Activated CD8-positive, alpha-beta memory T cell treated with anti-CD3 and anti-CD28 coated beads for 48 hours (primary cell): ENCODE data around the gene MMP24.
A peak's percentile ranks its signal among the peaks of the same experiment; 100 is the strongest.
"Not testable (repeated sequence)": the region's sequence is repeated elsewhere in the genome, so short reads cannot be mapped to it uniquely, and the experiment has no call there.

Experiments used
- DNase-seq, 3 experiments: peaks; one replicate each; pipeline ENCODE4 v3.0.0-alpha.2; 2020; ENCODE audit warnings: low read depth in 2 of 3, low spot score in 2 of 3

The MMP24 gene

DNA sequence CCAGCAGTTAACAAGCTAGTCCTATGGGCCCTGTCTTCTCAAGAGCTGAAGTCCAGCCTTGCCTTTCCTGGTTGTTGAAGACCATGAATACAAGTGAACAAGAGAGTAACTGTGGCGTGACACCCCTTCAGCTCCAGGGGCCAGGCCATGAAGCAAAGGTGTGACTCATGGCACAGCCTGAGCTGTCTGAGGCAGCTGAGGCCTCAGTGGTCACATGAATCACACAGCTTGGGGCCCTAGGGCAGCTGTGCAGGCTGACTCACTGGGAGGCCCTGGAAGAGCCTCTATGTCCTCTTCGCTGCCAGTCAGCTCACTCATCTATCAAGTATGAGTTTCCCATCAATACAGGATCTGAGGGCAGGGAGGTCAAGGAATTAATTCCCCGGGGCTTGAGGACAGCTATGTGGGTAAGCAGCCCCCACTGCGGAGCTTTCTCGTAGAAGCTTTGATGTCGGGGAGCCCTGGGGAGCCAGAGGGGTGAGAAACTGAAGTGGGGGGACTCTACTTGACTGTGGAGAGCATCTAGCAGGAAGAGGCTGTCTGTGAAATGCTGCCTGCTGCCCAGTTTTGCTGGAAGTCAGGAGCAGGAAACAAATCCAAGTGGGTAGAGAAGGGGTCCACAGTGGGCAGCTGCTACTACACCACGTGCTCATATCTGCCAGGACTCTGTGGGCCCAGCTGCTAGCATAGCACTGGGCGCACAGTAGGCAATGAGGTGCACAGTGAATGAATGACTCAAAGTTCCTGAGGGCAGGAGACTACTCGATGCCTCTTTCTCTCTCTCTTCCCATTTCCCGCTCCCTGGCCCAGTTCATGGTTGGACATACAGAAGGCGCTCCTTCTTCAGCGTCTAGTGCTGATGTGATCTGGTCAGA is 79.4 kb downstream of the MMP24 start:
- peak in 2 of 3 experiments; percentile 64 to 70 for DNase-seq

DNA sequence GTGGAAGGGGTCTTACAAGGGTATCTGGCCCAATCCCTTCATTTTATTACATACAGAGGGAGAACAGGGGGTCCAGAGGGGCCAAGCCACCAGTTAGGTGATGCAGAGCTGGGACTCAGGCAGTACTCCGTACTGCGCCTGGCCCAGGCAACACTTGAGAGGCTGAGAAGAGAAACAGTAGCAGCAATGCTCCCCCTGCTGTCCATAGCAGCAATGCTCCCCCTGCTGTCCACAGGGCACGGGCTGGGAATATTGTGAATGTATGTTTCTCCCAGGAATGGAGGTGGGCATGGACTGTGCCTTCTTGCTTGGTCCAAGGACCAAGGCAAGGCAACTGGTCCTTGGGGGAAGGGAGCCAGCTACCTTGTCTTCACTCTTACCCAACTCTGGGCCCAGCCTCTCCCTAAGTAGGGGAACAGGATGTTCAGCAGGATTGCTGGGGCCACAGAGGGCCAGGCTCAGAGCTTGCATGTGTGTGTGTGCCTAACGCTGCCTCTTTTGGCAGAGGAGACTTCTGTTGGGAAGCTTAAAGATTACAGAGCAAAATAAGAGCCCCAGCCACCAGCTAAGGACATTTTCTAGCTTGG is 80.5 kb downstream of the MMP24 start:
- DNase-seq: no peak

DNA sequence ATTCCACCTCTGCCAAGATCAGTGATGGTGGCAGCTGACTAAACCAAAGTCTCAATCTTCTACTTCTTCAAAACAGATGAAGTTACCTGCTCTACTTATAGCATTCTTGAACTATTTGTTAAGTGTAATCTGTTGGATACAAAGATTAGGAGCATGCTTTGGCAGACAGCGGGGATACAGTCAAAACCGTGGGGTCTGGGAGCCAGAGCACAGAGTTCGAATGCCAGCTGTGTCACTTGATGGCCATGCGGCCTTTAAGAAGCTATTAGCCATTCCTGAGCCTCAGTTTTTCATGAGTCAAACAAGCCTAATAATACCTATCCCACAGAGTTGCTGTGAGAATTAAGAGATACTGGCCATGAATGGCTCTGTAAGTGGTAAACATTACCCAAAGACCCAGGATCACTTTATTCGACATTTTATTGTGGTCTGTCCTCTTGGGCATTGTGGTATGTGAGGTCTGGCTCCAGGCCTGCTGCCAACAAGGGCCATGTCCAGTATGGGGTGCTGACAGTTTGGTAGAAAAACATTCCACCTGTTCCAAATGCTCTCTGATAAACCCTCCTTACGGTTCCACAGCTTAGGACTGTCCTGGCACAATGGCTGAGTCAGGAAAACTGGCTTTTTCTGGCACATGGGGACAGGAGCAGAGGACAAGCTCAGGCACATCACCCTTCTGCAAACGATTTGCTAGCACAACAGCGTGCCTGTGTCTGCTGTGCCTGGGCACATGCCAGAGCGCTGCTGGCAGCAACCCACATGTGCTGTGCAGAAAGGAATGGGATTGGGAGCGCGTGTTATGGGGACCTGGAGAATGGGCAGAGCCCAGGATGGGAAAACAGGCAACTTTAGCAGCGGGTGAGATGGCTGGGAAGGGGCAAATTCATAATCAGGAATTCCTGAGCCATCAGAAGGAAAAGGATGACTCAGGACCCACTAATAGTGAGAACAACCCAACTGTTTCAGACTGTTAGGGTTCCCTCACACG is 81.5 kb downstream of the MMP24 start:
- no peak for DNase-seq

DNA sequence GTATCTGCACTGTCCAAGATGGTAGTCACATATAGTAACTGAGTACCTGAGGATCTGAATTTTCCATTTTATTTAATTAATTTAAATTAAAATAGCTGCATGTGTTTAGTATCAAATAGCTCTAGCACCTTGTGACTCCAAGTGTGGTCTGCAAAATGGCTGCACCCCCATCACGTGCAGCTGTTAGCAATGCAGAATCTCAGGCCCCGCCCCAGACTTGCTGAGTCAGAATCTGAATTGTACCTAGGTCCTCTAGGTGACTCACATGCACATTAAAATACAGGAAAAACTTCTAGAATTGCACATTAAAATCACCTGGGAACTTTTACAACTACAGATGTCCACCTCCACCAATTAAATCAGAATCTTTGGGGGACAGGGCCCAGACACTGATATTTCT is 84.9 kb downstream of the MMP24 start:
- DNase-seq: peak in 1 of 3 experiments; percentile 51

DNA sequence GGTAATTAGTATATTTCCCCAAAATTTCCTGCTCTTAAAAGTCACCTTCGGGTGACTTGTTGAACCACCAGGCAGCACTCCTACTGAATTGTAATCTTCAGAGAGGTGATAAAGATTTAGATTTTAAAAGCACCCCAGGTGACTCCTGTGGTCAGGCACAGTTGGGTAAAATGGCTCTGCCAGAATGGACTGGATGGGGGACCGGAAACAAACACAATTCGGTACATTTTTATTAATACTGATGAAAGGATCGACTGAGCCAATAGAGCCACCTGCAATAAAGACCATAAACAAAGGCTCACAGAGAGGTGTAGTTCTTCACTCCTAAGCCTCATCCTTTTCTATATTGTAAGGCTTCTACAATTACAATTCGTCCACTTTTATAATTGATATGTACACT is 85.3 kb downstream of the MMP24 start:
- no peak for DNase-seq

DNA sequence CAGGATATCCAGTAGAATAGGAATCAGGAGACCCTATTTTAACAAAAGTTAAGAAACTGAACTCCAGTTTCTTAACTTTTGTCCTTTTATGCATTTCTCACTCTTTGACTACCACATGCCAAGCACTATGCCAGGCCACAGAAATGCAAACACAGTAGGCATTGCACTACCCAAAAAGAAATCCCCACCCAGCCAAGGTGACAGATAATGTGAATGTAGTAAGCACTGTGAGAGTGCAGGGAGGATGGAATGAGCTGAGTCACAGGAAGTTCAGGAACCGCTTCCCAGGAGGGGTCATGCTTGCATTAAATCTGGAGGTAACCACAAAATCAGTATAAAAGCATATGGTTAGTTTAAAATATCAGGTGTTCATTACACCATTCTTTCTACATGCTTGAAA is 85.8 kb downstream of the MMP24 start:
- no peak for DNase-seq

DNA sequence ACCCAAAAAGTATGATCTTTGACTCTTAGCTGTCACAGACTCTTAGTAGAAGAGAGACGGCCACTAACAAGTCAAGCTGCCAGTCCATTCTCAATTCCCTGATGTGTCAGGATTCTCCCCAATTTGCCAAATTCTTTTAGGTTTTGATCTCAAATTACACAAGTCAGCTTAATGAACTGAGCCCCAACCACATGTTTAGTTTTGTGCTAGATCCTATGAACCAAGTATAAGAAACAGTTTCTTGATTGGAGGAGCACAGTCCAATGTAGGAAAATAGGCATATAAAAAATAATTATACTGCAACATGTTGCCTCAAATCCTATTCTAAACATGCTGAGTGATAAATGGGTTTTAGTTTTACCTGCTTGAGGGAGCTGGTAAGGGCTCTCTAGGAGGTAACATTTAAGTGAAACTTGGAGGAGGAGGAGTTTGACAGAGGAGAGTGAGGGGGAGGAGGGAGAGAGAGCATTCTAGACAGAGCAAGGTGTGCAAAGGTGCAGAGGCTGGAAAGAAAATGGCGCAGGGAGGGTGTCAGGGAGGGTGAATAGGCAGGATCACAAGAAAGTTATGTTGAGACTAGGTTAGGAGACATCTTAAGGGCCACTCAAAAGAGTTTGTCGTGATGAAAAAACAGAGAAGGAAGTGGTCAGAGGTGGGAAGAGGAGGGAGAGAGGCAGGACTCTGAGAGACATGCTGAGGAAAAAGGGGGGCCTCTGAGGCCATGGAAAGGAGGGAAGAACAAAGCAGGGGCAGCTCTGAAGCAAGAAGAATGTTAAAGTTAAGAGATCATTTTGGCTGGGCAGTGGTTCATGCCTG is 88.5 kb downstream of the MMP24 start:
- DNase-seq: no peak

DNA sequence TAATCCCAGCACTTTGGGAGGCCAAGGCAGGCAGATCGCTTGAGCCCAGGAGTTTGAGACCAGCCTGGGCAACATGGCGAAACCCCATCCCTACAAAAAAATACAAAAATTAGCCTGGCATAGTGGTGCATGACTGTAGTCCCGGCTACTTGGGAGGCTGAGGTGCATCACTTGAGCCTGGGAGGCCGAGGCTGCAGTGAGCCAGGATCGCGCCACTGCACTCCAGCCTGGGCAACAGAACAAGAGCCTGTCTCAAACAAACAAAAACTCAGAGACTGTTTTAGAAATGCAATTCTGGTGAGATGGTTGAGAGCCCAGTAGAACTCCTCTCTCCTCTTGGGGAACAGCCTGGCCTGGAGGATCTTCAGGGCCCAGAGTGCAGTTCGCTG is 89.1 kb downstream of the MMP24 start:
- DNase-seq: not testable (repeated sequence)

DNA sequence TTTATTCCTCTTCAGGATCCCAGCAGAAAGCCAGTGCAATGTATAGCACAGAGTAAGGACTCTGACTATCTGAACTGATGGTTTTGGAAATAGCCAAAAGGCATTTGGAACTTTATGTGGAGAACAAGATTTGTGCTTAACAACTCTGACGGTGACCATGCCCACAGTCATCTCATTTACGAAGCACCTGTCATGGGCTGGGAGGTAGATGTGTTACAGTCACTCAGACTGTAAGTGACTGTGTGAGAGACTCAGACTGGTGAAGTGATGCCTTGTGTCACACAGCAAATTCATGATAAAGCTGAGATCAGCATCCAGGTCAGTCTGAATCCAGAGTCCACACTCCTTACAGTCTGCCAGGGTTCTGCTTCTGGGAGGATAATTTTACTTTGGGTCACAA is 89.6 kb downstream of the MMP24 start:
- DNase-seq: no peak

DNA sequence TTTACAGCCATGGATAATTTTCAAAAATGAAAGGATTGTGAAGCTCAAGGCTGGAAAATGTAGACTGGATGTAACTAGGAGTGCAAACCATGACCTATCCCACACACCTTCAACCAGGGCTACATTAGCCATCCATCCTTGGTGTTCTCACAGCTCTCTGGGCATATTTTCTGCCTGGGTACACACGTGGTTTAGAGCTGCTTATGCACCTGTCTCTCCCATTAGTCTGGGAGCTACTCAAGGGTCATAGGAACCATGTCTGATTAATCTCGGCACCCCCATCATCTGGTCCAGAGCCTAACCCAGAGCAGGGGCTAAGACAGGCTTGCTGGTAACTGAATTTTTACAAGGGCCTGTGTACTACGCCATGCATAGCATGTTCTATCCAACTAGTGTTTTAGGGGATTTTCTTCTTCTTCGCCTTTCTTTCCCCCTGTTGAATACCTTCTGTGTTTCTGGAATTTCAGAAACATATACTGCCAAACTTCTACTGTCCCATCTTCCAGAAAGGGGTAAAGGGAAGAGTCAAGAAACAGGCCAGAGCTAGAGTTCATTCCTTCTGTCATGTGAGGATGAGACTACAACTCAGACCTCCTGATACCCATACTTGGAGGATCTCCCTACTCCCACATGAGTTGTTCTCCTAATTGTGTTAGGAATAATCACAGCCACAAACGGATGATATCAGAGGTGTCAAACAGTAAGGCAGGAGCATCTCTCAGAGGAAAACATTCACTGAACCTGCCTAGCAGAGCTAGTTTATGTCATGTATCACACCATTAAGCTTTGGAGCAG is 91.1 kb downstream of the MMP24 start:
- DNase-seq: no peak

DNA sequence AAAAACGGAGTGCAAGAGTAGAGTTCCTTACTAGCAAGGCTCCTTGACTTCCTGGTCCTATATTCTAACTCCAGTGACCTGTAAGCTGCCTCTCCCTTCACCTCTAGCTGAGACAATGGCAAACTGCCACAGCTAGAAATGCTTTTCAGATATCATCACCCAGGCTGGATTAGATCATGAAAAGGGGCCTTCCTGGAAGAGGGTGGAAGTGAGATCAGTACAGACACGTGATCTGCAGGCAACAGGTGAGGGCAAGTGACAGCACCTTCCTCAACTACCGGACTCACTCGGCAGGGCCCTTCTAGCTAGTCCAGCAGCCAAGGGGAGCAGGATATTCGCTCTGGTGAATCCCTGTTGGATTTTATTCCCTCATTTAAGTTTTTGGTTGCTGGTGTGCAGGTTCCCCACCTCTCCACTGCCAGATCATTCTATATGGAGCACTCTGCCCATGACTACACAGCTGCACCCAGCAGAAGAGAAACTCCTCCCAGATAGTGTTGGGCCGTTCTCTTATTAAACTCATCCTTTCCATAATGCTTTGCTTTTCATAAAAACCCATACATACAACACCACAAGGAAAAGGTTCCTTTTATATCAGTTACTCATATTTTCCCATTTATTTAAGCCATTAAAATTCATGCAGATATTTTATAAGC is 92.1 kb downstream of the MMP24 start:
- no peak for DNase-seq

DNA sequence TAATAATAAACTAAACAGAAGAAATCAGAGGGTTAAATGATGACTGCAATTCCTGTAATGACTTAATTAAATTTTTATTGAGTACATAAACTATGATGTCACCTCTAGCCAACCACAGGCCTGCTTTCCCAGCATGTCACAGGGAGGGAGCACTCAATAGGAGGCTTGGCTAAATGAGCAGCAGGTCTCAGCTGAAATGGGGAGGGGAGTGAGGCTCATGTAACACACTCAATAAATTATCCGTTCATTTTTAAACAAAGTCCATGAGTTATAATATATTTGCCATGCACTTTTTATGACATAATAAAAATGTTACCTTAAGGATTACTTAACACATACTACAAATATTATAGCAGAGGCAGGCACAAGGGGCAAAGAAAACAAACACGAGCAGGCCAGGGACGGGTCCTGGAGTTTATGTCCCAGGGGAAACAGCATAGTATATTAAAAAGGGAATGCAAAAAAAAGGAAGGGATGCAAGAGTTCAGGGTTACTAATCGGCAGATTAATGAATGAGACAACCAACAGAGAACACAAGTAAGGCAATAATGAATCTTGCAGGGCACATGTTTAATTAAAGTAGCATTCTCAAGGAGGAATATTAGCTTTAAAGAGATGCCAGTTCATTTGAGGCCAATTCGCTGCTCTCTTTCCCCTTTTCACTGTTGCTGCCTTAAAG is 92.8 kb downstream of the MMP24 start:
- no peak for DNase-seq

DNA sequence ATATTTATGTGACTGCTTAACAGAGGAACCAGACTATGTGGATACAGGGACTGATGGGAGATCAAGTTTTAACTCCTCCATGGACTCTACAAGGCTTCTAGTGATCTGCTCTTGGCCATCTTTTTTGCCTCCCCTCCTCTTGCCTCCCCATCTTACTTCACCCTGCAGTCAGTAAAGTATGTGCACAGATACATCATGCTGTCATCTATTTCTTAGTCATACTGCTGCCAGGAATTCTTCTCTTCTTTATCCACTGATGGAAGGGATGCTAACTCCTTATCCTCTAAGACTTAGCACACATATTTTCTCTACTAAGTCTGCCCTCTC is 93.3 kb downstream of the MMP24 start:
- no peak for DNase-seq

DNA sequence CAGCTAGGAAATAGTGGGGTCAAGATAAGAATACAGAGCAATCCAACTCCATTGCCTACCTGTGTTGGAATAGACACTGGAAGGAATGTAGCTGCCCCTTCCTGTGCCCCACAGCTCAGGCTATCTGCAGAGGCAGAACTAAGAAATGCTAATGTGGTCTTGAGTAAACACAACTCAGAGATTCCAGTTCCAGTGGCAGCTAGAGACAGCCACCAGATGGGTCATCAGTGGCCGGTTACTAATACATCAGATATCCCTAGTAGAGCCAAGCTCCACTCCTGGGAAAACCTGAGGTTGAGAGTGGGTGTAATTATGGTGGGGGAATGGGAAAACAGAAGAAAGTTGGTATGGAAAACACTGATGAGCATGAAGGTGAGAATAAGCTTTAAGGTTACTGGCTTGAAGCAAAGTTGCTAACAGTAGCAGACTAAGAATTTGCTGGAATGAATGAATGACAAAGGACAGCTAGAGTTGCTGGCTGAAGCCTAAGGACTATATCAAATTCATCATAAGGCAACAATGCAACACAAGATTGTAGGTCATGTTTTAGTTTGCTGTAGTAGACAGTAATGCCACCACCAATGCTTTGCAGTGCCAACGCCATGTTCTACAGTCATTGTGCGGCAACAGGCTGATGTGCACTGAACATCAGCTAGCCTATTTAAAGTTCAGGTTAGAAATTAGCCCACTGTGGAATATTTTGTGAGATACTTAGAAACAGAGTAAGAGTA is 94.1 kb downstream of the MMP24 start:
- no peak for DNase-seq

DNA sequence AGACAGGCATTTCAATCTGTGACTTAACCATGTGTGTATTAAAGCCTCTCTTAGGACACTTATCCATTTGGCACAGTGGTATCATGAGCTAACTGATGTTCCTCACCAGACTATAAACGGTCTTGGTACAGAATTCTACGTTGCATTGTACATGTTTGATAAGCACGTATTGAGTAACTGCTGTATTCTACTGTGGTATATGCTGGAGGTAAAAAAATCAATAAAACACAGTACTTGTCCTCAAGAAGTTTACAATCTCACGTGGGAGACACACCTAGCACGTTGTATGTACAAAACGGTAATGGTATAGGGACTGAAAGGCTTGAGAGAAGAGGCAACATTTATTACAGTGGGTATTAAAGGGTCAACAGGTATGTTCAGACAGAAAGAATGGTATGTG is 98.9 kb downstream of the MMP24 start:
- no peak for DNase-seq

DNA sequence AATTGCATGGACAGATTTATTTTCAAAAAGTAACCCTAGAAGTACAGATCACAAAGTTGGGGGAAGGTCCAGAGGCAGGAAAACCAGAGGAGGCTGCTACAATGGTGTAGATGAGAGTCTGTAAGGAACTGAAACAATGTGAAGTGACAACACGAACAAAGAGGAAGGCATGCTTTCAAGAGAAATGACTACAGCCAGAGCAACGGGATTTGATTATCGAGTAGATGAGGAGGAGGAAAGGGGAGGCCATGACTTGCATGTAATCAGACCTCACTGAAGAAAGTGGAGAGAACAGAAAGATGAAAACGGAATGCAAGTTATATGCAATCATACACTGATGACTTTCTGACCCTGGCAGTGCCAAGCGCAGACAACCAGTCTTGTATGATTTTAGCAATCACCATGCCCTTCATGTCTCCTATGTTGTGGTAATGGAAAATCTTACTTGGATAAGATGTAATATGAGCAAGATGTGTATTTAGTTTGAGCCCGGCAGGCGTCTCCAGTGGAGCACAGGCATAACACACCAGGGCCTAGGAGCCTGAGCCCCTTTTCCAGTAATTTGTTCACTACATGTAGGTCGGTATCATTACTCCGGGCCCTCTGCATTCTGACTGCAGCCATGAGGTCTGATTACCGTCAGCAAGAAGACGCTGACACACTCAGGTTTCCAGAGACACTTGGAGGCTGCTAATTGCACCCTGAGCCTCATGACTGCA is 99.7 kb downstream of the MMP24 start:
- no peak for DNase-seq
